Liver (tissue), 9 donors: ENCODE data around the gene EIF4E2. TPM values are rescaled to one million over a fixed set of nuclear protein-coding genes. Genes with fewer than 3 reads are reported as not detected.

Experiments
- DNase-seq: peaks from one replicate; pipeline ENCODE4 v3.0.0-alpha.2; 2017; ENCODE audit warnings: low spot score
- H3K27ac ChIP-seq, 2 donors: one replicate each; pipeline ENCODE4 v1.7.0; 2013; ENCODE audit warnings: inconsistent platforms in 2 of 2, low read length in 2 of 2, control low read depth in 1 of 2, low read depth in 1 of 2, mild to moderate bottlenecking in 1 of 2
- H3K27me3 ChIP-seq, 4 donors: one replicate each; pipeline versions ENCODE4 v1.6.1 to v1.7.0; 2013; ENCODE audit warnings: low read length in 3 of 4, inconsistent platforms in 1 of 4, mild to moderate bottlenecking in 1 of 4, moderate library complexity in 1 of 4; ENCODE audit not compliant: control insufficient read depth in 4 of 4, insufficient read depth in 4 of 4
- H3K36me3 ChIP-seq, 4 donors: one replicate each; pipeline versions ENCODE4 v1.6.1 to v1.7.0; 2013; ENCODE audit warnings: low read length in 3 of 4, mild to moderate bottlenecking in 3 of 4, low read depth in 1 of 4, moderate library complexity in 1 of 4; ENCODE audit not compliant: control insufficient read depth in 4 of 4, insufficient read depth in 3 of 4
- H3K4me1 ChIP-seq, 4 donors: one replicate each; pipeline versions ENCODE4 v1.6.1 to v1.7.0; 2013; ENCODE audit warnings: low read length in 3 of 4, mild to moderate bottlenecking in 3 of 4, moderate library complexity in 1 of 4; ENCODE audit not compliant: control insufficient read depth in 4 of 4, insufficient read depth in 4 of 4
- H3K4me3 ChIP-seq, 3 donors: one replicate each; pipeline versions ENCODE4 v1.6.1 to v1.7.0; 2013; ENCODE audit warnings: low read length in 3 of 3, control low read depth in 1 of 3, low read depth in 1 of 3, mild to moderate bottlenecking in 1 of 3
- H3K9ac ChIP-seq, 2 donors: one replicate each; pipeline ENCODE4 v1.7.0; 2013; ENCODE audit warnings: low read length in 2 of 2, mild to moderate bottlenecking in 2 of 2, moderate library complexity in 2 of 2, control low read depth in 1 of 2, low read depth in 1 of 2
- H3K9me3 ChIP-seq, 4 donors: one replicate each; pipeline versions ENCODE4 v1.6.1 to v1.7.0; 2013; ENCODE audit warnings: low read length in 3 of 4; ENCODE audit not compliant: control insufficient read depth in 4 of 4
- CTCF ChIP-seq: fragments of 150-350 bp; IDR thresholded peaks from 2 replicates; pipeline ENCODE4 v1.5.1; 2017; ENCODE audit warnings: improper control_type of control experiment, low read depth, low read length; ENCODE audit not compliant: missing input control
- EGR1 ChIP-seq, 2 donors: IDR thresholded peaks; 2 replicates each; pipeline ENCODE4 v1.6.1; 2016 to 2018; ENCODE audit warnings: antibody characterized with exemption in 2 of 2, low read depth in 2 of 2
- FOXA1 ChIP-seq: IDR thresholded peaks from 2 replicates; pipeline ENCODE4 v1.6.1; 2016; ENCODE audit warnings: antibody characterized with exemption
- FOXA2 ChIP-seq: IDR thresholded peaks from 2 replicates; pipeline ENCODE4 v1.6.1; 2016; ENCODE audit warnings: antibody characterized with exemption
- GABPA ChIP-seq, 2 donors: IDR thresholded peaks in 1 of 2; conservative IDR thresholded peaks in 1 of 2; 2 replicates each; pipeline ENCODE4 v1.6.1; 2016; ENCODE audit warnings: antibody characterized with exemption in 2 of 2, mild to moderate bottlenecking in 1 of 2, moderate library complexity in 1 of 2
- HNF4A ChIP-seq, 2 donors: conservative IDR thresholded peaks; 2 replicates each; pipeline ENCODE4 v1.6.1; 2016; ENCODE audit warnings: antibody characterized with exemption in 2 of 2, mild to moderate bottlenecking in 2 of 2
- HNF4G ChIP-seq: IDR thresholded peaks from 2 replicates; pipeline ENCODE4 v1.6.1; 2016; ENCODE audit warnings: antibody characterized with exemption
- JUND ChIP-seq, 2 donors: IDR thresholded peaks; 2 replicates each; pipeline ENCODE4 v1.6.1; 2016; ENCODE audit warnings: antibody characterized with exemption in 2 of 2
- NR2F2 ChIP-seq: IDR thresholded peaks from 2 replicates; pipeline ENCODE4 v1.6.1; 2016; ENCODE audit warnings: antibody characterized with exemption
- RAD21 ChIP-seq, 2 donors: IDR thresholded peaks; 2 replicates each; pipeline ENCODE4 v1.6.1; 2016; ENCODE audit warnings: antibody characterized with exemption in 2 of 2, mild to moderate bottlenecking in 2 of 2
- REST ChIP-seq: IDR thresholded peaks from 2 replicates; pipeline ENCODE4 v1.6.1; 2016; ENCODE audit warnings: antibody characterized with exemption, mild to moderate bottlenecking
- RXRA ChIP-seq, 2 donors: IDR thresholded peaks; 2 replicates each; pipeline ENCODE4 v1.6.1; 2017 to 2018; ENCODE audit warnings: antibody characterized with exemption in 2 of 2, mild to moderate bottlenecking in 1 of 2
- SP1 ChIP-seq: IDR thresholded peaks from 2 replicates; pipeline ENCODE4 v1.6.1; 2018; ENCODE audit warnings: antibody characterized with exemption, mild to moderate bottlenecking
- TAF1 ChIP-seq: conservative IDR thresholded peaks from 2 replicates; pipeline ENCODE4 v1.6.1; 2016; ENCODE audit warnings: antibody characterized with exemption, mild to moderate bottlenecking
- YY1 ChIP-seq: IDR thresholded peaks from 2 replicates; pipeline ENCODE4 v1.6.1; 2016; ENCODE audit warnings: antibody characterized with exemption, mild to moderate bottlenecking
- WGBS: extraction: QIAGEN DNeasy Blood & Tissue Kit; methylation state at CpG from one replicate; pipeline ENCODE4 v1.1.7; 2013; 5-methylcytosine and 5-hydroxymethylcytosine counted together
- polyA plus RNA-seq, 2 donors: library from polyadenylated mRNA; stranded (reverse) in 1 of 2; unstranded in 1 of 2; fragments of 200-250 nt in 1 of 2; fragments of >200 nt in 1 of 2; fragmentation: Nextera tagmentation in 1 of 2; extraction: Ambion mirVana in 1 of 2; gene quantifications; one replicate each; pipeline versions ENCODE4 v1.2.1 to v1.2.3, GENCODE V29; 2013 to 2015
- total RNA-seq, 2 donors: library from RNA; depleted of rRNA; stranded (reverse); fragments of >200 nt; gene quantifications; one replicate each; pipeline ENCODE4 v1.2.3, GENCODE V29; 2014
- TF ChIP-seq, protein P1 (sequence below): IDR thresholded peaks from 2 replicates; pipeline ENCODE4 v1.6.1; 2016; ENCODE audit warnings: antibody characterized with exemption
- TF ChIP-seq, protein P2 (sequence below): IDR thresholded peaks from 2 replicates; pipeline ENCODE4 v1.6.1; 2016; ENCODE audit warnings: antibody characterized with exemption
- TF ChIP-seq, protein P3 (sequence below): IDR thresholded peaks from 2 replicates; pipeline ENCODE4 v1.6.1; 2016; ENCODE audit warnings: antibody characterized with exemption
- donor health status: healthy.
- donor health status: healthy.
- donor health status: healthy.
- donor health status: healthy.
- donor health status: healthy.

The EIF4E2 gene
- total and polyA plus RNA-seq, 4 donors: 30.0 to 46.9 (median 45.4) TPM

DNA sequence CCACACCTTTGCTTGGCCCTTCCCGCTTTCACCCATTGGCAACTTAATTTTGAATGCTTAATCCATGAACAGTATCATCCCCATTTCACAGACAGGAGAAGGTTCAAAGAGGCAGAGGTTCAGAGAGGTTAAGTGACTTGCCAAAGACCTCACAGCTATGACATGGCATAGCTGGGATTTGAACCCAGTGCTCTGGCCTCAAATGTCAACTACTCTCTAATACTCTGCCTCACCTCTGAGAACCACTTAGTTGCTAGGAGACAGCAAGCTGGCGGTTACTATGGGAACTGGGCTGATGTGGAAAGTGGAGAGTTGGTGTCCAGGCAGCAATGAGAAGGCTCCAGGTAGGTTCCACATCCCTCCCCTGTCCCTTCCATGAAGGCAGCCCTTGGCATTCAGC lies 46.1 kb upstream of the EIF4E2 start:
- Histone ChIP-seq H3K9me3 (no peaks in the 10 kb centered on the region), H3K27me3 (no peaks in the 10 kb centered on the region), H3K9ac (no peak overlapping the region), H3K36me3 (peaks cover 0 to 1% (median 0%) of the 10 kb centered on the region in 4 donors), H3K27ac (no peak overlapping the region), H3K4me3 (no peak overlapping the region), H3K4me1 (peaks cover 2 to 9% (median 5%) of the 10 kb centered on the region in 4 donors)
- no peak for DNase-seq
- 86% methylated on average over 2 of the region's 2 CpGs for WGBS
- TF ChIP-seq RAD21 (IDR thresholded peaks at IDR 0.05): no peak
- no peak for TF ChIP-seq FOXA1

- Histone ChIP-seq H3K27me3 (no peaks in the 10 kb centered on the region), H3K36me3 (peaks cover 0 to 1% (median 0%) of the 10 kb centered on the region in 4 donors), H3K9ac (no peak overlapping the region), H3K9me3 (no peaks in the 10 kb centered on the region), H3K4me3 (no peak overlapping the region), H3K27ac (no peak overlapping the region), H3K4me1 (peaks cover 2 to 9% (median 5%) of the 10 kb centered on the region in 4 donors)
- DNase-seq: no peak
- WGBS: 70% methylated on average over 10 of the region's 10 CpGs
- no peak for TF ChIP-seq GABPA (IDR thresholded peaks at IDR 0.05 in 1 of 2, conservative IDR thresholded peaks at IDR 0.05 in 1 of 2)
- TF ChIP-seq TAF1: no peak
- TF ChIP-seq HNF4A (conservative IDR thresholded peaks at IDR 0.05): no peak
- TF ChIP-seq, protein P1, sequence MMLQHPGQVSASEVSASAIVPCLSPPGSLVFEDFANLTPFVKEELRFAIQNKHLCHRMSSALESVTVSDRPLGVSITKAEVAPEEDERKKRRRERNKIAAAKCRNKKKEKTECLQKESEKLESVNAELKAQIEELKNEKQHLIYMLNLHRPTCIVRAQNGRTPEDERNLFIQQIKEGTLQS: no peak
- no peak for TF ChIP-seq FOXA1
- no peak for TF ChIP-seq FOXA2
- no peak for TF ChIP-seq NR2F2
- TF ChIP-seq RXRA (IDR thresholded peaks at IDR 0.05): no peak
These were observed 44.6 kb upstream of the EIF4E2 start for GRCh38 chr2:232505856-232506255.

DNA sequence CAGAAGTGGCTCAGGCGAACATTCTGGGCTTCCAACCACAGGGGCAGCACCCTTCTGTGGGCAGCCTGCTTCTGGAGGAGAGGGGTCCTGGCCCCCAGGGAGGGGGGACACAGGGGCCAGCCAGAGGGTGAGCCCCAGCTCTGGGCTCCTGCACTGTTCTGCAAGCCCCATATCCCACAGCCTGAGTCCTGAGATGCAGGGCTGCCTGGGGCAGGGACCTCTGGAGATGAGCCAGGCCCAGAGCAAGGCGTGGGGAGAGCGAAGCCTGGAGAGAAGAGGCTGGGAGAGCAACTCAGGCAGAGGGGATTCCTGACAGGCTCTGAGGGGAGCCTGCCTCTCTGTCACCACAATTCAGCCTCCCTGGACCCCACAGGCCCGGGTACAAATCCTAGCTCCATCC lies 43.8 kb upstream of the EIF4E2 start:
- Histone ChIP-seq H3K36me3 (peaks cover 0 to 1% (median 0%) of the 10 kb centered on the region in 4 donors), H3K27me3 (no peaks in the 10 kb centered on the region), H3K9ac (no peak overlapping the region), H3K4me1 (peaks cover 2 to 9% (median 5%) of the 10 kb centered on the region in 4 donors), H3K27ac (no peak overlapping the region), H3K9me3 (no peaks in the 10 kb centered on the region), H3K4me3 (no peak overlapping the region)
- no peak for TF ChIP-seq CTCF
- TF ChIP-seq FOXA2: no peak
- TF ChIP-seq, protein P2, sequence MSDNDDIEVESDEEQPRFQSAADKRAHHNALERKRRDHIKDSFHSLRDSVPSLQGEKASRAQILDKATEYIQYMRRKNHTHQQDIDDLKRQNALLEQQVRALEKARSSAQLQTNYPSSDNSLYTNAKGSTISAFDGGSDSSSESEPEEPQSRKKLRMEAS: no peak
- TF ChIP-seq RXRA (IDR thresholded peaks at IDR 0.05): no peak
- TF ChIP-seq TAF1: no peak
- no peak for TF ChIP-seq YY1
- TF ChIP-seq, protein P1: no peak
- TF ChIP-seq, protein P3, sequence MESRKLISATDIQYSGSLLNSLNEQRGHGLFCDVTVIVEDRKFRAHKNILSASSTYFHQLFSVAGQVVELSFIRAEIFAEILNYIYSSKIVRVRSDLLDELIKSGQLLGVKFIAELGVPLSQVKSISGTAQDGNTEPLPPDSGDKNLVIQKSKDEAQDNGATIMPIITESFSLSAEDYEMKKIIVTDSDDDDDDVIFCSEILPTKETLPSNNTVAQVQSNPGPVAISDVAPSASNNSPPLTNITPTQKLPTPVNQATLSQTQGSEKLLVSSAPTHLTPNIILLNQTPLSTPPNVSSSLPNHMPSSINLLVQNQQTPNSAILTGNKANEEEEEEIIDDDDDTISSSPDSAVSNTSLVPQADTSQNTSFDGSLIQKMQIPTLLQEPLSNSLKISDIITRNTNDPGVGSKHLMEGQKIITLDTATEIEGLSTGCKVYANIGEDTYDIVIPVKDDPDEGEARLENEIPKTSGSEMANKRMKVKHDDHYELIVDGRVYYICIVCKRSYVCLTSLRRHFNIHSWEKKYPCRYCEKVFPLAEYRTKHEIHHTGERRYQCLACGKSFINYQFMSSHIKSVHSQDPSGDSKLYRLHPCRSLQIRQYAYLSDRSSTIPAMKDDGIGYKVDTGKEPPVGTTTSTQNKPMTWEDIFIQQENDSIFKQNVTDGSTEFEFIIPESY: no peak
- TF ChIP-seq GABPA (IDR thresholded peaks at IDR 0.05 in 1 of 2, conservative IDR thresholded peaks at IDR 0.05 in 1 of 2): no peak
- no peak for TF ChIP-seq SP1
- TF ChIP-seq REST: no peak
- TF ChIP-seq HNF4G: no peak
- no peak for TF ChIP-seq JUND (IDR thresholded peaks at IDR 0.05)
- no peak for TF ChIP-seq NR2F2
- TF ChIP-seq EGR1 (IDR thresholded peaks at IDR 0.05; ENCODE audit: low read depth in 2 of 2): no peak
- TF ChIP-seq HNF4A (conservative IDR thresholded peaks at IDR 0.05): no peak
- TF ChIP-seq FOXA1: no peak
- WGBS: 83% methylated on average over 4 of the region's 4 CpGs
- DNase-seq: no peak
